Activated CD4-positive, alpha-beta T cell treated with anti-CD3 and anti-CD28 coated beads, Interleukin-2, amount 50 U/mL, for 1 hour (primary cell): Measurements from ENCODE around the gene NAPG.
A peak's percentile ranks its signal among the peaks of the same experiment; 100 is the strongest.
"Not testable (repeated sequence)": the region's sequence is repeated elsewhere in the genome, so short reads cannot be mapped to it uniquely, and the experiment has no call there.

Experiments used
- DNase-seq: peaks from one replicate; pipeline ENCODE4 v3.0.0-alpha.2; 2020

Gene NAPG

GRCh38 chr18:10556251-10556650, 30.4 kb downstream of the NAPG start:
- not testable (repeated sequence) for DNase-seq

- DNase-seq, result no peak
Observed at GRCh38 chr18:10557085-10557677, 31.4 kb downstream of the NAPG start.

GRCh38 chr18:10558243-10558966, 32.6 kb downstream of the NAPG start:
- no peak for DNase-seq

- no peak for DNase-seq
Observed at GRCh38 chr18:10558967-10559298, 33.1 kb downstream of the NAPG start.

GRCh38 chr18:10559553-10560451, 34.0 kb downstream of the NAPG start:
- no peak for DNase-seq

GRCh38 chr18:10560452-10561045, 34.7 kb downstream of the NAPG start:
- DNase-seq, result peak; percentile 58

GRCh38 chr18:10562773-10563160, 36.9 kb downstream of the NAPG start:
- no peak for DNase-seq

- no peak for DNase-seq
Observed at GRCh38 chr18:10563886-10564285, 38.1 kb downstream of the NAPG start.

GRCh38 chr18:10564975-10565773, 39.3 kb downstream of the NAPG start:
- no peak for DNase-seq

GRCh38 chr18:10565835-10566234, 40.0 kb downstream of the NAPG start:
- no peak for DNase-seq

GRCh38 chr18:10566390-10566789, 40.6 kb downstream of the NAPG start:
- DNase-seq, result no peak

GRCh38 chr18:10569941-10570340, 44.1 kb downstream of the NAPG start:
- not testable (repeated sequence) for DNase-seq

GRCh38 chr18:10570622-10571021, 44.8 kb downstream of the NAPG start:
- no peak for DNase-seq

- DNase-seq, result no peak
Observed at GRCh38 chr18:10571537-10571936, 45.7 kb downstream of the NAPG start.

- DNase-seq, result not testable (repeated sequence)
Observed at GRCh38 chr18:10573261-10573660, 47.4 kb downstream of the NAPG start.

- not testable (repeated sequence) for DNase-seq
Observed at GRCh38 chr18:10574412-10574811, 48.6 kb downstream of the NAPG start.

GRCh38 chr18:10577842-10578572, 52.2 kb downstream of the NAPG start:
- not testable (repeated sequence) for DNase-seq

GRCh38 chr18:10578573-10578899, 52.7 kb downstream of the NAPG start:
- DNase-seq, result not testable (repeated sequence)

- no peak for DNase-seq
Observed at GRCh38 chr18:10579079-10579867, 53.4 kb downstream of the NAPG start.

- no peak for DNase-seq
Observed at GRCh38 chr18:10580215-10580614, 54.4 kb downstream of the NAPG start.

- DNase-seq, result no peak
Observed at GRCh38 chr18:10585260-10585659, 59.4 kb downstream of the NAPG start.
